Uterus (tissue), 2 donors: ENCODE data around the gene STOX1.

Experiments used
- CTCF ChIP-seq, 4 experiments: fragments of 200-600 bp in 2 of 4; fragments of 450-650 bp in 2 of 4; sonication (generic) in 2 of 4; IDR thresholded peaks; one replicate each; pipeline ENCODE4 v1.5.1; 2016 to 2019; ENCODE audit warnings: antibody characterized with exemption in 4 of 4, mild to moderate bottlenecking in 2 of 4, moderate library complexity in 1 of 4
- POLR2A ChIP-seq, 2 donors: fragments of 450-650 bp; IDR thresholded peaks; one replicate each; pipeline ENCODE4 v1.6.1; 2016; ENCODE audit warnings: antibody characterized with exemption in 2 of 2, mild to moderate bottlenecking in 1 of 2, moderate library complexity in 1 of 2

GRCh38 chr10:68878496-68878895 lies 51.2 kb downstream of the STOX1 start:
- TF ChIP-seq POLR2A (IDR thresholded peaks at IDR 0.05): no peak
- TF ChIP-seq CTCF (IDR thresholded peaks at IDR 0.05): no peak
